ENCODE measurements around the gene GPR65. TPM values are rescaled to one million over a fixed set of nuclear protein-coding genes. Genes with fewer than 3 reads are reported as not detected.

GPR65 gene
- total RNA-seq, 1 experiment from 2014 or later, result not detected

DNA sequence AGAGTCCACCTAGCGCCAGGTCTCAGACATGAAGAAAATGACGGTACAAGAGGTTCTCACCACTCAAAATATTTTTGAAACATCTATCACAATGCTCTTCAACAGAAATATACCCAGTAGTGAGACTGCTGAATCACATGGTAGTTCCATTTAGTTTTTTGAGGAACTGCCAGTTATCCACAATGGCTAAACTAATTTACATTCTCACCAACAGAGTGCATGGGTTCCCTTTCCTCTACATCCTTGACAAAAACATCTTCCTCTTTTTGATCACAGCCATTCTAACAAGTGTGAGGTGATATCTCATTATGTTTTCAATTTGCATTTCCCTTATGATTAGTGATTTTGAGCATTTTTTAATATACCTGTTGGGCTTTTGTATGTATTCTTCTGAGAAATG, 5.7 kb upstream of the GPR65 start:
- Histone ChIP-seq H4K91ac (ENCODE audit: insufficient read length, low read depth, low read length) (no peak overlapping the region), H4K20me1 (ENCODE audit: control insufficient read depth, insufficient read depth, insufficient read length) (no peaks in the 10 kb centered on the region), H2BK12ac (ENCODE audit: insufficient read length, low read depth, low read length) (no peak overlapping the region), H2AFZ (ENCODE audit: low read length) (no peak overlapping the region), H3K79me2 (ENCODE audit: insufficient read depth, low read length) (no peaks in the 10 kb centered on the region), H3K9ac (ENCODE audit: extremely low read depth, insufficient read length, low read length) (no peak overlapping the region), H3K27ac (ENCODE audit: insufficient read length, low read depth, low read length) (no peak overlapping the region), H2BK15ac (ENCODE audit: low read depth, low read length) (no peak overlapping the region), H2AK5ac (ENCODE audit: insufficient read length, low read length) (no peak overlapping the region), H3K18ac (ENCODE audit: insufficient read length, low read depth, low read length) (no peak overlapping the region), H2BK20ac (ENCODE audit: low read depth, low read length, poor library complexity, severe bottlenecking) (no peak overlapping the region), H2BK120ac (ENCODE audit: low read depth, low read length, poor library complexity, severe bottlenecking) (no peak overlapping the region), H3K4ac (ENCODE audit: low read depth, low read length) (no peak overlapping the region), H3K79me1 (ENCODE audit: insufficient read depth, low read depth, low read length, poor library complexity, severe bottlenecking) (no peaks in the 10 kb centered on the region), H3K9me3 (ENCODE audit: control insufficient read depth, low read depth, low read length) (no peaks in the 10 kb centered on the region), H3K27me3 (ENCODE audit: insufficient read depth, low read length) (no peaks in the 10 kb centered on the region), H3K23ac (ENCODE audit: insufficient read length, low read depth, low read length) (no peak overlapping the region), H3K4me1 (ENCODE audit: insufficient read depth, low read length) (no peaks in the 10 kb centered on the region), H3K23me2 (ENCODE audit: insufficient read length, low read depth, low read length, poor library complexity, severe bottlenecking) (no peaks in the 10 kb centered on the region), H2BK5ac (ENCODE audit: insufficient read length, low read length) (no peak overlapping the region), H3K56ac (ENCODE audit: insufficient read length, low read depth, low read length) (no peak overlapping the region), H4K5ac (ENCODE audit: insufficient read length, low read depth, low read length) (no peak overlapping the region), H3T11ph (ENCODE audit: low read length) (no peak overlapping the region), H4K8ac (replicated peaks; ENCODE audit: insufficient read length, low read depth, low read length) (no peak overlapping the region), H3K4me2 (ENCODE audit: insufficient read depth, insufficient read length, low read length) (no peak overlapping the region), H3K14ac (ENCODE audit: insufficient read depth, low read length) (no peak overlapping the region)
- no peaks in the 10 kb centered on the region for H3K9me3 Mint-ChIP-seq
- no peak overlapping the region for H3K4me3 Mint-ChIP-seq
- WGBS (ENCODE audit: extremely low coverage, insufficient read length, low lambda C conversion rate), result no CpG with 5 or more reads among the region's 2 CpGs
- TF ChIP-seq, protein P1, sequence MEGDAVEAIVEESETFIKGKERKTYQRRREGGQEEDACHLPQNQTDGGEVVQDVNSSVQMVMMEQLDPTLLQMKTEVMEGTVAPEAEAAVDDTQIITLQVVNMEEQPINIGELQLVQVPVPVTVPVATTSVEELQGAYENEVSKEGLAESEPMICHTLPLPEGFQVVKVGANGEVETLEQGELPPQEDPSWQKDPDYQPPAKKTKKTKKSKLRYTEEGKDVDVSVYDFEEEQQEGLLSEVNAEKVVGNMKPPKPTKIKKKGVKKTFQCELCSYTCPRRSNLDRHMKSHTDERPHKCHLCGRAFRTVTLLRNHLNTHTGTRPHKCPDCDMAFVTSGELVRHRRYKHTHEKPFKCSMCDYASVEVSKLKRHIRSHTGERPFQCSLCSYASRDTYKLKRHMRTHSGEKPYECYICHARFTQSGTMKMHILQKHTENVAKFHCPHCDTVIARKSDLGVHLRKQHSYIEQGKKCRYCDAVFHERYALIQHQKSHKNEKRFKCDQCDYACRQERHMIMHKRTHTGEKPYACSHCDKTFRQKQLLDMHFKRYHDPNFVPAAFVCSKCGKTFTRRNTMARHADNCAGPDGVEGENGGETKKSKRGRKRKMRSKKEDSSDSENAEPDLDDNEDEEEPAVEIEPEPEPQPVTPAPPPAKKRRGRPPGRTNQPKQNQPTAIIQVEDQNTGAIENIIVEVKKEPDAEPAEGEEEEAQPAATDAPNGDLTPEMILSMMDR (conservative IDR thresholded peaks at IDR 0.05), result no peak
- H3K4me1 Mint-ChIP-seq, result no peaks in the 10 kb centered on the region
- H3K27me3 Mint-ChIP-seq (ENCODE audit: low read depth), result peaks cover 2% of the 10 kb centered on the region; the same call in 1 of the 2 replicates
- H3K36me3 Mint-ChIP-seq (ENCODE audit: insufficient read depth in 1 of 3, low read depth in 3 of 3), result no peaks in the 10 kb centered on the region
- no peak for DNase-seq
- H3K27ac Mint-ChIP-seq, result no peak overlapping the region
